ENCODE data around the gene NPIPB2.
A peak's percentile ranks its signal among the peaks of the same experiment; 100 is the strongest.
"Not testable (repeated sequence)": the region's sequence is repeated elsewhere in the genome, so short reads cannot be mapped to it uniquely, and the experiment has no call there.

NPIPB2 gene

GRCh38 chr16:11962457-11962856 is 20.6 kb upstream of the NPIPB2 start:
- ATAC-seq, DNase-seq: not testable (repeated sequence)

- no peak for ATAC-seq
Measured at GRCh38 chr16:11957591-11958395, 15.9 kb upstream of the NPIPB2 start.

GRCh38 chr16:11956558-11956957 is 14.7 kb upstream of the NPIPB2 start:
- no peak for DNase-seq
- no peak for ATAC-seq

More at GRCh38 chr16:11957591-11958395, 15.9 kb upstream of the NPIPB2 start:
- no peak for DNase-seq

GRCh38 chr16:11955713-11956123 is 13.9 kb upstream of the NPIPB2 start:
- ATAC-seq (no peak), DNase-seq (no peak)

GRCh38 chr16:11953576-11953975 is 11.7 kb upstream of the NPIPB2 start:
- DNase-seq = not testable (repeated sequence)

GRCh38 chr16:11950388-11950787 is 8.5 kb upstream of the NPIPB2 start:
- ATAC-seq (no peak), DNase-seq (no peak)

More at GRCh38 chr16:11953576-11953975, 11.7 kb upstream of the NPIPB2 start:
- ATAC-seq = not testable (repeated sequence)

- peak; percentile 68 for ATAC-seq
- peak; percentile 20 for DNase-seq
Measured at GRCh38 chr16:11949527-11949926, 7.7 kb upstream of the NPIPB2 start.

- ATAC-seq (no peak), DNase-seq (no peak)
Measured at GRCh38 chr16:11948819-11949218, 7.0 kb upstream of the NPIPB2 start.

GRCh38 chr16:11946433-11946832 is 4.6 kb upstream of the NPIPB2 start:
- no peak for DNase-seq

GRCh38 chr16:11927350-11927749 is 14.5 kb downstream of the NPIPB2 start:
- not testable (repeated sequence) for DNase-seq, ATAC-seq

More at GRCh38 chr16:11946433-11946832, 4.6 kb upstream of the NPIPB2 start:
- ATAC-seq = no peak

GRCh38 chr16:11924046-11924445 is 17.8 kb downstream of the NPIPB2 start:
- DNase-seq, ATAC-seq: not testable (repeated sequence)

GRCh38 chr16:11916524-11917285 is 25.1 kb downstream of the NPIPB2 start:
- no peak for DNase-seq
- ATAC-seq = no peak

- DNase-seq (peak; percentile 99), ATAC-seq (peak; percentile 93)
Measured at GRCh38 chr16:11915644-11916523, 26.0 kb downstream of the NPIPB2 start, which contains the start of gene GSPT1. Gene GSPT1 (minus strand): TSS chr16:11915956. CDS start chr16:11915720, 236 bp downstream.

GRCh38 chr16:11915114-11915643 is 26.7 kb downstream of the NPIPB2 start:
- peak; percentile 29 for ATAC-seq
- DNase-seq = peak; percentile 60

GRCh38 chr16:11914210-11915113 is 27.4 kb downstream of the NPIPB2 start:
- DNase-seq (peak; percentile 41), ATAC-seq (no peak)

GRCh38 chr16:11913425-11914079 is 28.3 kb downstream of the NPIPB2 start:
- peak; percentile 14 for DNase-seq
- no peak for ATAC-seq

- ATAC-seq = no peak
- DNase-seq = no peak
Measured at GRCh38 chr16:11909653-11910545, 31.9 kb downstream of the NPIPB2 start.

- no peak for DNase-seq
- ATAC-seq = no peak
Measured at GRCh38 chr16:11907160-11907970, 34.5 kb downstream of the NPIPB2 start.

Measured in stimulated activated naive CD8-positive, alpha-beta T cell treated with anti-CD3 and anti-CD28 coated beads, Interleukin-15, Interleukin-2, amounts not matched to agents 100 U/mL and 50 U/mL, for 24 hours (primary cell).